ENCODE measurements around the gene LRRC46.
A peak's percentile ranks its signal among the peaks of the same experiment; 100 is the strongest.

LRRC46 gene

GRCh38 chr17:47853616-47854015, 22.1 kb downstream of the LRRC46 start:
- DNase-seq = no peak

GRCh38 chr17:47855737-47856136, 24.3 kb downstream of the LRRC46 start:
- DNase-seq = no peak

- no peak for DNase-seq
Measured at GRCh38 chr17:47856830-47857229, 25.4 kb downstream of the LRRC46 start.

- peak in 1 of 2 donors; percentile 17 for DNase-seq
Measured at GRCh38 chr17:47857551-47858455, 26.3 kb downstream of the LRRC46 start.

GRCh38 chr17:47860386-47860785, 28.9 kb downstream of the LRRC46 start:
- DNase-seq = no peak

- DNase-seq = peak in 1 of 2 donors; percentile 16
Measured at GRCh38 chr17:47862621-47863440, 31.4 kb downstream of the LRRC46 start.

- peak in 1 of 2 donors; percentile 17 for DNase-seq
Measured at GRCh38 chr17:47864791-47865216, 33.3 kb downstream of the LRRC46 start.

- DNase-seq = no peak
Measured at GRCh38 chr17:47866941-47867340, 35.5 kb downstream of the LRRC46 start.

GRCh38 chr17:47867813-47868533, 36.5 kb downstream of the LRRC46 start:
- DNase-seq = no peak

- DNase-seq = no peak
Measured at GRCh38 chr17:47869114-47869513, 37.6 kb downstream of the LRRC46 start.

GRCh38 chr17:47870056-47870455, 38.6 kb downstream of the LRRC46 start:
- DNase-seq = no peak

- no peak for DNase-seq
Measured at GRCh38 chr17:47871048-47871447, 39.6 kb downstream of the LRRC46 start.

- no peak for DNase-seq
Measured at GRCh38 chr17:47872019-47872650, 40.7 kb downstream of the LRRC46 start.

GRCh38 chr17:47872651-47873161, 41.2 kb downstream of the LRRC46 start:
- no peak for DNase-seq

- no peak for DNase-seq
Measured at GRCh38 chr17:47873200-47874090, 42.0 kb downstream of the LRRC46 start.

GRCh38 chr17:47875011-47875985, 43.8 kb downstream of the LRRC46 start:
- no peak for DNase-seq

GRCh38 chr17:47877368-47878034, 46.0 kb downstream of the LRRC46 start:
- peak in 1 of 2 donors; percentile 80 for DNase-seq

GRCh38 chr17:47878203-47879027, 46.9 kb downstream of the LRRC46 start:
- no peak for DNase-seq

Measured in bone marrow (tissue), 2 donors.